Measurements from ENCODE around the gene FOXL3. TPM values are rescaled to one million over a fixed set of nuclear protein-coding genes. Genes with fewer than 3 reads are reported as not detected.

The FOXL3 gene
- total and polyA plus RNA-seq, 12 donors, result not detected

DNA sequence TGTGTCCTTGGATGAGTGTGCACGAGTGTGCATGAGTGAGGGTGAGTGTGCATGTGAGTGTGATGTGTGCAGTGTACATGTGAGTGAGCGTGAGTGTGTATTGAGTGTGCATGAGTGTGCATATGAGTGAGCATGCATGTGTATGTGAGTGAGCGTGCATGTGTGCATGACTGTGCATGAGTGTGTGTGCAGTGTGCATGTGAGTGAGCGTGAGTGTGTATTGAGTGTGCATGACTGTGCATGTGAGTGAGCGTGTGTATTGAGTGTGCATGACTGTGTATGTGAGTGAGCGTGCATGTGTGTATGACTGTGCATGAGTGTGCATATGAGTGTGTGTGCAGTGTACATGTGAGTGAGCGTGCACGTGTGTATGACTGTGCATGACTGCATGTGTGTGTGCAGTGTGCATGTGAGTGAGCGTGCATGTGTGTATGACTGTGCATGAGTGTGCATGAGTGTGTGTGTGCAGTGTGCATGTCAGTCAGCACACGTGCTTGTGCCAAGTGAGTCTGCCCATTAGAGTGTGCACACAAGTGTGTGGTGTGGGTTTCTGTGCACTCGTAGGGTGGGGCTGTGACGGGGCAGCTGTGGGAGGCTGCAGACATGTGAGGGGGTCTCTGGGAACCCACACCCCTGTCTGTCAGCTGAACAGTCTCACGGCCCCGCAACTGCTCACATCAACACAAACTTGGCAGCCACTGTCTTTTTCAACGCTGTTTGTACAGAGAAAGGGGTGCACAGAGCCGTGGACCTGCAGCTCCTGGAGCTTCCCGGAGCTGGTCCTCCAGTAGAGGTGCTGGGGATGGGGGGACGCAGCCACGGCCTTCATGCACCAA is 14.8 kb downstream of the FOXL3 start:
- Histone ChIP-seq H3K36me3 (replicated peaks in 1 of 2) (no peaks in the 10 kb centered on the region), H3K4me3 (no peak overlapping the region), H3K27ac (no peak overlapping the region), H3K27me3 (no peaks in the 10 kb centered on the region), H3K4me1 (replicated peaks in 1 of 2) (no peaks in the 10 kb centered on the region), H3K9me3 (replicated peaks in 1 of 3) (peaks cover 0 to 5% (median 0%) of the 10 kb centered on the region in 3 donors)
- TF ChIP-seq, protein P1, sequence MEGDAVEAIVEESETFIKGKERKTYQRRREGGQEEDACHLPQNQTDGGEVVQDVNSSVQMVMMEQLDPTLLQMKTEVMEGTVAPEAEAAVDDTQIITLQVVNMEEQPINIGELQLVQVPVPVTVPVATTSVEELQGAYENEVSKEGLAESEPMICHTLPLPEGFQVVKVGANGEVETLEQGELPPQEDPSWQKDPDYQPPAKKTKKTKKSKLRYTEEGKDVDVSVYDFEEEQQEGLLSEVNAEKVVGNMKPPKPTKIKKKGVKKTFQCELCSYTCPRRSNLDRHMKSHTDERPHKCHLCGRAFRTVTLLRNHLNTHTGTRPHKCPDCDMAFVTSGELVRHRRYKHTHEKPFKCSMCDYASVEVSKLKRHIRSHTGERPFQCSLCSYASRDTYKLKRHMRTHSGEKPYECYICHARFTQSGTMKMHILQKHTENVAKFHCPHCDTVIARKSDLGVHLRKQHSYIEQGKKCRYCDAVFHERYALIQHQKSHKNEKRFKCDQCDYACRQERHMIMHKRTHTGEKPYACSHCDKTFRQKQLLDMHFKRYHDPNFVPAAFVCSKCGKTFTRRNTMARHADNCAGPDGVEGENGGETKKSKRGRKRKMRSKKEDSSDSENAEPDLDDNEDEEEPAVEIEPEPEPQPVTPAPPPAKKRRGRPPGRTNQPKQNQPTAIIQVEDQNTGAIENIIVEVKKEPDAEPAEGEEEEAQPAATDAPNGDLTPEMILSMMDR (IDR thresholded peaks at IDR 0.05), result no peak
- TF ChIP-seq POLR2A (IDR thresholded peaks at IDR 0.05), result no peak
- no peak for DNase-seq
- WGBS, 4 donors, result 74 to 78% (median 76%) methylated on average over 12 to 19 of the region's 19 CpGs
- intact Hi-C loops (cut with DNase I), result no loop called here

DNA sequence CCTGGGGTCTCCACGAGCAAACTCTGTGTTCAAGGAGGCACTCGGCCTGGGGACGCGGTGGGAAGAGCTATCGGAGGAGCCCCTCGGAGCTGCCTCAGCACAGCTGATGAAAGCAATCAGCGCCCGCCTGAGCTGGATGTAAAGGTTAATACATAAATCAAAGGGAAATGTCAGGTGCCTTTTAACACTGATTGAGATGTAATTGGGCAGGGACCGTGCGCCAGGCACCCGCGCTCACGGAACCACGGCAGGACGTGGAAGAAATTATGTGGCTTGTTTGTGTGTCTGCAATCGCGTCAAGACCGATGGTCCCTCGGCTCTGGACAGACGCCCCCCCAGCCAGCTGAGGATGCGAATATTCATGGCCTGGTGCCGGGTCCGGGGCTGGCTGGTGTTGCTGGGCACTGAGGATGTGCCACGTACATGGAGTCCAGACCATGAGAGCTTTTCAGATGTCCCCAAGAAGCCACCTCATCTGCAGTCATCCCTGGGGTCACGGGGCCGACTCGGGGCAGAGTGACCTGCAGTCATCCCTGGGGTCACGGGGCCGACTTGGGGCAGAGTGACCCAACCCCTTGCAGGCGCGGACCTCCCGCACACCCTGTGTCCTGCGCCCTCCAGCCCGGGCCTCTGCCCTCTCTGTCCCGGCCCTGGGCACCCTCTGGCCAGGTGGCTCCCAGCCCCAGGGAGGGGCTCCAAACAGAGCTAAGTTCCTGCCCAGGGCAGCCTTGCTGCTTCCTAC is 15.6 kb downstream of the FOXL3 start:
- no peak for DNase-seq
- 74 to 87% (median 76%) methylated on average over 17 to 35 of the region's 35 CpGs for WGBS, 4 donors
- Histone ChIP-seq H3K36me3 (replicated peaks in 1 of 2) (no peaks in the 10 kb centered on the region), H3K27ac (no peak overlapping the region), H3K27me3 (no peaks in the 10 kb centered on the region), H3K9me3 (replicated peaks in 1 of 3) (peaks cover 0 to 5% (median 0%) of the 10 kb centered on the region in 3 donors), H3K4me1 (replicated peaks in 1 of 2) (no peaks in the 10 kb centered on the region), H3K4me3 (no peak overlapping the region)
- intact Hi-C loops (cut with DNase I), result no loop called here
- TF ChIP-seq POLR2A (IDR thresholded peaks at IDR 0.05), result no peak
- TF ChIP-seq, protein P1 (IDR thresholded peaks at IDR 0.05), result no peak

DNA sequence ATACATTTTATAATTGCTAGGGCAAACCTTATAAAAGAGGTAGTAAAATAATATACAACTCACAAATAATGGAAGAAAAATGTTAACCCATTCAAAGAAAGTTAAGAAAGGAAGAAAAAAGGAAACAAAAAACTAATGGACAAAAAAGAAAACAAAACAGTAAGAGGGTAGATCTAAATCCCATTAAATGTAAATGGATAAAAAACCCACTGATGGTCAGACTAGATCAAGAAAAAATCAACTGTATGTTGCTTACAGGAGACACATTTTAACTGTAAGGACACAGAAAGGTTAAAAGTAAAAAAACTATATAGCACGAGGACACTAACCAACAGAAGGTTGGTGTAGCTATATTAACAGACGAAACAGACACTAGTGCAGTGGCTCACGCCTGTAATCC is 18.0 kb downstream of the FOXL3 start:
- Histone ChIP-seq H3K4me1 (replicated peaks in 1 of 2) (no peaks in the 10 kb centered on the region), H3K27ac (no peak overlapping the region), H3K4me3 (no peak overlapping the region), H3K36me3 (replicated peaks in 1 of 2) (no peaks in the 10 kb centered on the region), H3K9me3 (replicated peaks in 1 of 3) (peaks cover 0 to 5% (median 0%) of the 10 kb centered on the region in 3 donors), H3K27me3 (no peaks in the 10 kb centered on the region)
- TF ChIP-seq POLR2A (IDR thresholded peaks at IDR 0.05), result no peak
- TF ChIP-seq, protein P1 (IDR thresholded peaks at IDR 0.05), result no peak
- DNase-seq, result no peak
- intact Hi-C loops (cut with DNase I), result no loop called here
- 51 to 60% (median 58%) methylated on average over 3 of the region's 3 CpGs for WGBS, 4 donors

DNA sequence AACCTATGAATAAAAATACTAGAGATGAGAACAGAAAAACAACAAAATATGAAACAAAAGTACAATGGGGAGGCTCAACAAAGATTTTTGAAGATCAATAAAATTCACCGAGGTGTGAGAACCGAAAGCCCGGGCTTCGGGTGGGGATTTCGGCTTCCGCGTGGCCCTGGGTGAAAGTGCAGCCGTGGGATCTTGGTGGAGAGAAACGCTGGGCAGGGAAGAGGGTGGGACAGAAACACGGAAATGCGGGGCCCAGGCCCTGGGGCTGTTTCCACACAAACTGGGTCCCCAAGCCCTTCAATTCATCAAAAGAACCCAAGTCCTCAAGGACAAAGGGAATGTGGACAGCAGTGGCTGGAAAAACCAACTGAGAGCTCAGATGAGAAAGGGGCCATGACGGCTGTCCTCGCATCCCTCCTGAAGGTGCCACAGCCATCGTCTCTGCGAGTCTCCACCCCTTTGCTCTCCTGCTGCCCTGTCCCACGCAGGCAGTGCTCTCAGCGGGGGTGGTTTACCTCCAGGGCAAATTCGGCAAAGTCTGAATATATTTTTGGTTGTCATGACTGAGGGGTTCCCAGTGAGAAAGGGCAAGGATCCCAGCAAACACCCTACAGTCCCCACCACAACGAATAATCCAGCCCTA is 19.7 kb downstream of the FOXL3 start:
- no peaks in the 10 kb centered on the region for H3K36me3 ChIP-seq (replicated peaks in 1 of 2)
- TF ChIP-seq POLR2A (IDR thresholded peaks at IDR 0.05), result no peak
- TF ChIP-seq, protein P1 (IDR thresholded peaks at IDR 0.05), result no peak
- no peak overlapping the region for H3K4me3 ChIP-seq
- DNase-seq, result no peak
- H3K9me3 ChIP-seq (replicated peaks in 1 of 3), result peaks cover 0 to 5% (median 0%) of the 10 kb centered on the region in 3 donors
- no peaks in the 10 kb centered on the region for H3K27me3 ChIP-seq
- no peaks in the 10 kb centered on the region for H3K4me1 ChIP-seq (replicated peaks in 1 of 2)
- intact Hi-C loops (cut with DNase I), result no loop called here
- 84 to 90% (median 87%) methylated on average over 16 to 19 of the region's 19 CpGs for WGBS, 4 donors
- H3K27ac ChIP-seq, result no peak overlapping the region

Data from adrenal gland (tissue), 12 donors.